Cortex of kidney (tissue), 1 donor: Measurements from ENCODE around the gene EAF2.
"Not testable (repeated sequence)": the region's sequence is repeated elsewhere in the genome, so short reads cannot be mapped to it uniquely, and the experiment has no call there.

Experiments used
- DNase-seq: peaks from one replicate; lab custom pipeline; 2025; lab: John Stamatoyannopoulos, UW

Gene EAF2

GRCh38 chr3:121834671-121835464, at the start of gene EAF2, which contains the start of gene IQCB1:
Gene EAF2 (plus strand): TSS chr3:121835209. CDS start chr3:121835286, 77 bp downstream.
Gene IQCB1 (minus strand): TSS chr3:121835060. CDS start chr3:121828960, 6,100 bp downstream.
- DNase-seq: peak; percentile 23

DNA sequence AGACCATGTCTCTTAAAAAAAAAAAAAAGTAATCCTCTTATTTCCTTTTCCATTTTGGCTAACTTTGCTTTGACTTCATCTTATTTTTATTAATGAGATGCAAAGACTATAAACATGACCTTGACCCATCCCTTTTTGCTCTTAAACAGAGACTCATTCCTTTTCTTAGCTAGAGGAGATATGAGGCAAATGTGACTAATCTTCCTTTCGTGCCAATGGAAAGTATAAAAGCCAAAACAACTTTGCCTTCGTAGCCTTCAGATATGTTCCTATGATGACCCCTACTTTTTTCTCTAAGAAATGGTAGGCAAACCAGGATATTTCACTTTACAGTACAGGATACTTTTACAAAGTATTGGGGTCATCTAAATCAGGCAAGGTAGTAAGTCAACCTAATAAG, 48.5 kb upstream of the EAF2 start:
- DNase-seq: no peak

DNA sequence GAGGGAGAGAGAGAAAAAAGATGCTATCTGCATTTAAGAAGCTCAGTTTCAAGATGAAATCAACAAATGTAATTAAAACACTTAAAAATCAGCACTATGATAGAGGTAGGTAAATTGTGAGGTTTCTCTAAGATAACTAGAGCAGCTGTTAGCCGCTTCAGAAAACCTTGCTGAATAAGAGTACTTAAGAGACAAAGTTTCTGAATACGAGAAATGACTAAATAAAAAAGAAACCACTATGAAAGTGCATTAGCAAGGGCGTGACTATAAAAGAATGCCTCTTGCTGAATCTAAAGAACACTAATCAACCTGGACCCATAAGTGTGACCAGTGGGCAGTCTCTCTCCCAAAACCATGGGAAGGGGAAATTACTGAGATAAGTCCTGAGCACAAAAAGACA, 41.9 kb upstream of the EAF2 start:
- no peak for DNase-seq

- no peak for DNase-seq
Measured at GRCh38 chr3:121794264-121794983, 40.6 kb upstream of the EAF2 start.

- no peak for DNase-seq
Measured at GRCh38 chr3:121796970-121797369, 38.0 kb upstream of the EAF2 start.

DNA sequence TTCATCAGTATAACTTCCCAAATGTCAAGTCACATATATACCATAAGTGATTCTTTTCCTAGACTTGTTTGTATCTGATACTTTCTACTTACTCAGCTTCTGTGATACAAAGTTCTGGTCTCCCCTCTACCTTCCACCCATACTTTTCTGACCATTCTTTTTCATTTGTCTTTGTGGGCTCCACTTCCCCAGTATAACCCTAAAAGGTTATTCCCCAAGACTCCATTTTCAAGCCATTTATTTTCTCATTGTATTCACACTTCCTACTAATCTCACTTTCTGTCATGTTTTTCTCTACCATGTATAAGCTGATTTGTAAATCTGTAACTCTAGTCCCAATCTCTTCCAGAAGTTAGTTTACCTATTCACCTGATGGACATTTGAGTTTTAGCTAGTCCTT, 34.1 kb upstream of the EAF2 start:
- DNase-seq: no peak

DNA sequence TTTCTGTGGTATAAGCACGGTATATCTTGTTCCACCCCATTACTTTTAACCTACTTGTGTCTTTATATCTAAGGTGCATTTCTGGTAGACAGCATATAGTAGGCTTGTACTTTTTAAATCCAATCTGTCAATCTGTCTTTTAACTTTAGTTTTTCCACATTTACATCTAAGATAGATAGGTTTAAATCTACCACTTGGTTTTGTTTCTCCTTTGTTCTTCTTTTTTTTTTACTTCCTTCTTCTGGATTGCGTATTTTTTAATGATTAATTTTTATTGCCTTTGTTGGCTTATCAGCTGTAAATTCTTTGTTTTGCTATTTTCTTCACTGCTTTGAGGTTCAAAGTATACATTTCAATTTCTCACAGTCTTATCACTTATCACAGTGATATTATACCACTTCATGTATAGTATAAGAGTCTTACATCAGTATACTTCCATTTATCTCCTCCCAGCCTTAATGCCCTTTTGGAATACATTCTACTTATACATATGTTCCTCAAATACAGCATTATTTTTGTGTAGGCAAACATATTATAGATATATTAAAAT, 31.2 kb upstream of the EAF2 start:
- DNase-seq: no peak

DNA sequence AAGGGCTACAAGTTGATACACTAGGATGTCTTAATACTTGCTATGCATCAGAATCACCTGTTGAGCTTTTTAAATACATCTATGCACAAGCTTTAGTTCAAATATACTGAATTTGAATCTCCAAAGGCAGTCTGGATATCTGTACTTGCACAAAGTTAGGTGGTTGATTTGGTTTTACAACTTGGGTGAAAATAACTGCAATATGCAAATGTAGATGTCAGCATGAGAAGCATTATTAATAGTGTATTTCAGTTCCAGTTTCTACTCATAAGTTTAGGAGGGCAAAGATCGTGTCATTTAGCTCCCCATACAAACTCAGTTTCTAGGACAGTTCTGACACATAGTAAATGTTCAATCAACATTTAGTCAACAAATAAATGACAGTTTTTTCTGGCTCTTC, 25.8 kb upstream of the EAF2 start:
- no peak for DNase-seq

DNA sequence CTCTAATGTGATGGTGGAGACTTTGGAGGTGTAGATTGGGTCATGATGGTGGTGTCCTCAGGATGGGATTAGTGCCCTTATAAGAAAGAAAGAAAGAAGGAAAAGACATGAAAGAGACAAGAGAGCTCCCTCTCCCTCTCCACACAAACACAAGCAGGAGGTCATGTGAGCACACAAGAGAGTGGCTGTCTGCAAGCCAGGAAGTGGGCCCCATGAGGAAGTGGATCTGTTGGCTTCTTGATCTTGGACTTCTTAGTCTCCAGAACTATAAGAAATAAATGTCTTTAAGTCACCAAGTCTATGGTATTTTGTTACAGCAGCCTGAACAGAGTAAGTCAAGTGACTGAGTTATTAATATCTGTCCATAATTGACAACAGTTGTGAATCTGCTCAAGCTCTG, 17.3 kb upstream of the EAF2 start:
- DNase-seq: no peak

DNA sequence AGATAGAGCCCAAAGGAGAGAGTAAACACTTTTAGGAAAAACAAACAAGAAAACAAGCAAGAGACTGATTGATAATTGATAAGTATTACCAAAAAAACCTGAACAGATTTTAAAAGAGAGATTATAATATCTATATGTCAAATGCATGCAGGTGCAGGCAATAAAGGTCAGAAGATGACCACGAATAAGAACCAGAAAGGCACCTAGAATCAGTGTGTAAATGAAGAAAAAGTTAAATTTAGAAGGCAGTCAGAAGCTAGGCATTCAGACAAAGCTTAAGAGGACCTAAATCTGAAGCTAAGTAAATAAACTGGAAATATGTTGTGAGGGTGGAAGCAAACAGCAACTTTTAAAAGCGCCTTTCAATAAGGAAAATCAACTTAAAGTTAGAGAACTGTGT, 16.4 kb upstream of the EAF2 start:
- no peak for DNase-seq

DNA sequence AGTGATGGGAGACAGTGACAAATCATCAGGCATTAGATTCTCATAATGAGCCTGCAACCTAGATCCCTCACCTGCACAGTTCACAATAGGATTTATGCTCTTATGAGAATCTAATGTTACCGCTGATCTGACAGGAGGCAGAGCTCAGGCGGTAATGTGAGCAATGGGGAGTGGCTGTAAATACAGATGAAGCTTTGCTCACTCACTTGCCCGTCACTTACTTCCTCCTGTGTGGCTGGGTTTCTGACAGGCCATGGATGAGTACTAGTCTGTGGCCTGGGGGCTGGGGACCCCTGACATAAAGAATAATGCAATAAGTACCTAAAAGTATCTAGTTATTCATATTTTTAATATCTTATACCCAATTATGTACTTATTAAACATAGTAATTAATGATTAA, 15.8 kb upstream of the EAF2 start:
- DNase-seq: no peak

- no peak for DNase-seq
Measured at GRCh38 chr3:121821421-121822199, 13.4 kb upstream of the EAF2 start.

DNA sequence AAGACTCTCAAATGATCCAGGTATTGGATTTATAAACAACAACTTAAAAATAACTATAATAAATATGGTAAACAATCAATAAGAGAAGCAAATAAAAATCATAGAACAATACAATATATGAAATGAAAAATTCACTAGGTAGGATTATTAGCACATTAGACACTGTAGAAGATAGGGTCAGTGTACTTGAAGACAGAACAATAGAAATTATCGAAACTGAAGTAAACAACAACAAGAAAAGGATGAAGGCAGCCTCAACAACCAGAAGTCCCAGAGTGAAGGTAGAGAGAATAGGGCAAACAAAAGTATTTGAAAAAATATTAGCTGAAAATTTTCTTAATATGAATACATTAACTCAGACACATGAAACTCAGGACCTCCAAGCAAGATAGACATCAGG, 12.0 kb upstream of the EAF2 start:
- DNase-seq: no peak

DNA sequence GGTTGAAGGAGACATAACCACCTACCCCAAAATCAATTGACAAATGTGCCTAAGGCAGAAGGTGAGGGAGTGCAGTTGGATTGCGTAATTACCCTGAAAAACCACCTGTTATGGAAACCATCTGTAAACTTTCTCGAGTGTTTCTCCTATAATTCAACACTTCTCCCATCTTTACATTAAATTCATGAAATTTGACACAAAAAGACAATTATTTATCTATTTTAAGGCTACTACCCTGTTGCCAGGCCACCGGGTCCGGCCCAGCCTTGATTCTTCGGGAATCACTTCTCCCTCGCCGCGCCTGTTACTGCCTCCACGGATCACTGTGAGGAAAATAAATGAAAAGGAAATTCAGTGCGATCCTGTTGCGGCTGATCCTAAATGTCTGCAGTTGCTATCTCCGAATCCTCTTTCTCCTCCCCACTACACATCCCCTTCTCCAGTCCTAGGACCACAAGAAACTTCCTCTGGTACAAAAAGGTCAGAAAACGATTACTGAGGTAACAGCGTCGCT, 795 bp upstream of the EAF2 start:
- no peak for DNase-seq

GRCh38 chr3:121835465-121835801, 424 bp downstream of the EAF2 start:
- no peak for DNase-seq

DNA sequence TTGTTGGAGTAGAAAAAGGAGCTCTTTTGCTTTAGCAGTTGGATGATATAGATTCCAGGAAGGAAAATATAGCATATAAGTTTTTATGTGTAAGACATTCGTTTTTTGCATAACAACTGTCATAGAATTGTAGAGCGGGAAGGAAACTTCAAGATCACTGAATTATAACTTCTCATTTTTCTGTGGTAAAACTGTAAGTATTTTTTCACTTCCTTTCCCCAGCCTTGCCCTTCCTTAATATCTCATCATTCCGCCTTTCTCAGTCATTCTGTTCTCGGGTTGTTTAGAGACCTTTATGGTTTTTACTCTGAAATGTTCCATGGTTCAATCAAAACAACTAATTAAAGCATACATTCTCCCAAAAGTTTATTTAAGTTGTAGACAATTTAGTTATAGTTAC, 1.1 kb downstream of the EAF2 start:
- DNase-seq: no peak

- no peak for DNase-seq
Measured at GRCh38 chr3:121836481-121836880, 1.5 kb downstream of the EAF2 start.

- no peak for DNase-seq
Measured at GRCh38 chr3:121839962-121840361, 5.0 kb downstream of the EAF2 start.

DNA sequence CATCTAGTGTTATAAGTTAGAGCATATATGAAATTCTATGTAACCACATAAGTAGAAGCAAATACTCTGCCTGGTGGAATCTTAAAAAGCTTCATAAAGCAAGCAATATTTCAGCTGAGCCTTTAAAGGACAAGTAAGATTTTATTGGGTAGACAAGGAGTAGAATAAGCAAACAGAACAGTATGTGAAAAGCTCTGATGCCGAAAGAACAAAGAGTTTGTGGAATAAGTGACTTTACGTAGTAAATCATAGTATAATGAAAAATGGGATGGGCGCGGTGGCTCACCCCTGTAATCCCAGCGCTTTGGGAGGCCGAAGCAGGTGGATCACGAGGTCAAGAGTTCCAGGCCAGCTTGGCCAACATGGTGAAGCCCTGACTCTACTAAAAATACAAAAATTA, 9.9 kb downstream of the EAF2 start:
- no peak for DNase-seq

DNA sequence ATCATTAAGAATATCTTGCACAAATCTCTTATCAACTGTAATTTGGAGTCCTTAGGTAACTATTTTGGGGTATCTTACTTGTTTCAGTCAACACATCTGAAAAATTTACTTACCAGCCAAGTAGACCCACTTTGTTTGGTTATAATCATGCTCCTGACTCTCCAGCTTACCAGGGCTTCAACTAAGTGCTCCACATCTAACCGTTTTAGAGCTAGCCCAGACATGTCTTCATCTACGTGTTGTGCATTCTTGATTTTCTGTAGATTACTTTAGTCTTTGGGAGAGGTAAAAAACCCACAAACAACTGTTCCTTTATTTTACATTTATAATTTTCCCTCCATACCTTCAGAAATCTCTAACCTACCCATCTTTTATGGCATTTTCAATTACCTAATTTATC, 17.2 kb downstream of the EAF2 start:
- no peak for DNase-seq

GRCh38 chr3:121855555-121855954, 20.5 kb downstream of the EAF2 start:
- no peak for DNase-seq

- not testable (repeated sequence) for DNase-seq
Measured at GRCh38 chr3:121857778-121858177, 22.8 kb downstream of the EAF2 start.
